SK-N-SH (cell line): ENCODE measurements around the gene ETHE1. TPM values are rescaled to one million over a fixed set of nuclear protein-coding genes. Genes with fewer than 3 reads are reported as not detected.

Source experiments
- CTCF ChIA-PET: fragments of 300-600, 350-600 bp; formaldehyde crosslinking; extraction: SDS; loops from one replicate; lab custom pipeline; 2021; lab: Yijun Ruan, JAX
- POLR2A ChIA-PET: fragments of 350-600 bp; sonication (Branson Sonifier 250); formaldehyde crosslinking; extraction: SDS; loops from one replicate; lab custom pipeline; 2020; ENCODE audit warnings: antibody characterized with exemption, inconsistent platforms; lab: Yijun Ruan, JAX
- DNase-seq: peaks from one replicate; pipeline ENCODE4 v3.0.0; 2012
- H2AFZ ChIP-seq: fragments of 200-600 bp; sonication (generic); 2 replicates; pipeline ENCODE4 v1.8.1; 2016; ENCODE audit warnings: antibody characterized with exemption, mild to moderate bottlenecking, low read depth
- H3F3A ChIP-seq: fragments of 200-600 bp; sonication (generic); replicated peaks from 2 replicates; pipeline ENCODE3; 2016; ENCODE audit warnings: antibody characterized with exemption, mild to moderate bottlenecking; ENCODE audit not compliant: insufficient read depth
- H3K27ac ChIP-seq, 2 experiments: fragments of 200-500 bp in 1 of 2; fragments of 200-600 bp in 1 of 2; sonication (Bioruptor generic) in 1 of 2; sonication (generic), shearing (Covaris generic) in 1 of 2; 2 replicates each; pipeline versions ENCODE4 v1.5.1 to v1.6.1; 2014 to 2016; ENCODE audit warnings: low read depth in 2 of 2, inconsistent platforms in 1 of 2, low read length in 1 of 2, mild to moderate bottlenecking in 1 of 2, mixed read lengths in 1 of 2
- H3K27me3 ChIP-seq: fragments of 200-600 bp; sonication (generic), shearing (Covaris generic); 2 replicates; pipeline ENCODE4 v1.6.1; 2016; ENCODE audit warnings: mixed run types; ENCODE audit not compliant: insufficient read depth
- H3K36me3 ChIP-seq, 2 experiments: fragments of 200-500 bp in 1 of 2; fragments of 200-600 bp in 1 of 2; sonication (Bioruptor generic) in 1 of 2; sonication (generic) in 1 of 2; replicated peaks in 1 of 2; 2 replicates each; pipeline versions ENCODE3 to v1.5.1; 2014 to 2016; ENCODE audit warnings: low read length in 1 of 2, mild to moderate bottlenecking in 1 of 2; ENCODE audit not compliant: insufficient read depth in 2 of 2, control insufficient read depth in 1 of 2
- H3K4me1 ChIP-seq, 2 experiments: fragments of 200-500 bp in 1 of 2; fragments of 200-600 bp in 1 of 2; sonication (Bioruptor generic) in 1 of 2; sonication (generic), shearing (Covaris generic) in 1 of 2; 2 replicates each; pipeline versions ENCODE4 v1.5.1 to v1.6.1; 2014 to 2016; ENCODE audit warnings: low read depth in 1 of 2, low read length in 1 of 2, mixed run types in 1 of 2; ENCODE audit not compliant: insufficient read depth in 2 of 2, control insufficient read depth in 1 of 2
- H3K4me2 ChIP-seq: fragments of 200-600 bp; sonication (generic), shearing (Covaris generic); 2 replicates; pipeline ENCODE4 v1.6.1; 2017; ENCODE audit warnings: mixed run types
- H3K4me3 ChIP-seq, 2 experiments: fragments of 200-500 bp in 1 of 2; fragments of 200-600 bp in 1 of 2; sonication (Bioruptor generic) in 1 of 2; sonication (generic), shearing (Covaris generic) in 1 of 2; 2 replicates each; pipeline versions ENCODE4 v1.5.1 to v1.8.1; 2014 to 2016; ENCODE audit warnings: low read depth in 2 of 2, inconsistent platforms in 1 of 2, low read length in 1 of 2, mild to moderate bottlenecking in 1 of 2, mixed read lengths in 1 of 2, moderate library complexity in 1 of 2
- H3K79me2 ChIP-seq: fragments of 200-600 bp; sonication (generic); 2 replicates; pipeline ENCODE4 v1.8.1; 2017; ENCODE audit warnings: mild to moderate bottlenecking; ENCODE audit not compliant: insufficient read depth
- H3K9ac ChIP-seq: fragments of 200-600 bp; sonication (generic); 2 replicates; pipeline ENCODE4 v1.6.1; 2017; ENCODE audit warnings: mixed run types
- H3K9me2 ChIP-seq: fragments of 200-600 bp; sonication (generic); 2 replicates; pipeline ENCODE4 v1.6.1; 2017; ENCODE audit warnings: mixed run types
- H3K9me3 ChIP-seq: fragments of 200-600 bp; sonication (generic); 2 replicates; pipeline ENCODE4 v1.6.1; 2017; ENCODE audit warnings: mixed run types, mild to moderate bottlenecking, moderate library complexity
- H4K20me1 ChIP-seq: fragments of 200-600 bp; sonication (generic); 2 replicates; pipeline ENCODE4 v1.6.1; 2017; ENCODE audit warnings: mild to moderate bottlenecking, mixed run types; ENCODE audit not compliant: insufficient read depth
- CHD2 ChIP-seq: fragments of 150-350 bp; IDR thresholded peaks from 2 replicates; pipeline ENCODE4 v1.6.1; 2018; ENCODE audit warnings: low read length; ENCODE audit not compliant: partially characterized antibody
- ELF1 ChIP-seq: IDR thresholded peaks from 2 replicates; pipeline ENCODE4 v1.4.0; 2012
- FOSL2 ChIP-seq: IDR thresholded peaks from 2 replicates; pipeline ENCODE4 v1.4.0; 2012; ENCODE audit warnings: low read depth, mild to moderate bottlenecking, moderate library complexity, borderline replicate concordance
- FOXJ3 ChIP-seq: sonication (generic); formaldehyde crosslinking; IDR thresholded peaks from 2 replicates; pipeline ENCODE4 v1.5.1; 2020; ENCODE audit warnings: mild to moderate bottlenecking, missing genetic modification reagents
- FOXM1 ChIP-seq: IDR thresholded peaks from 2 replicates; pipeline ENCODE4 v1.4.0; 2012; ENCODE audit warnings: low read depth, mild to moderate bottlenecking
- GABPA ChIP-seq: IDR thresholded peaks from 2 replicates; pipeline ENCODE4 v1.4.0; 2012; ENCODE audit warnings: low read depth, mild to moderate bottlenecking
- GATA2 ChIP-seq: sonication (generic); formaldehyde crosslinking; IDR thresholded peaks from 2 replicates; pipeline ENCODE4 v1.5.0; 2020; ENCODE audit warnings: mild to moderate bottlenecking, missing genetic modification reagents
- JUND ChIP-seq: IDR thresholded peaks from 2 replicates; pipeline ENCODE4 v1.4.0; 2012
- MAX ChIP-seq: IDR thresholded peaks from 2 replicates; pipeline ENCODE4 v1.4.0; 2012; ENCODE audit warnings: low read depth
- MEF2A ChIP-seq: IDR thresholded peaks from 2 replicates; pipeline ENCODE4 v1.4.0; 2012; ENCODE audit warnings: low read depth, borderline replicate concordance
- MXI1 ChIP-seq: IDR thresholded peaks from 2 replicates; pipeline ENCODE4 v1.6.1; 2012; ENCODE audit warnings: mild to moderate bottlenecking, low read depth, low read length, improper control_type of control experiment
- NFIC ChIP-seq: IDR thresholded peaks from 2 replicates; pipeline ENCODE4 v1.4.0; 2012; ENCODE audit warnings: borderline replicate concordance
- RCOR1 ChIP-seq: fragments of 150-350 bp; IDR thresholded peaks from 2 replicates; pipeline ENCODE4 v1.6.1; 2017; ENCODE audit warnings: antibody characterized with exemption, low read length
- SIN3A ChIP-seq: IDR thresholded peaks from 2 replicates; pipeline ENCODE4 v1.6.1; 2012; ENCODE audit warnings: low read depth, mild to moderate bottlenecking, low read length, moderate library complexity, borderline replicate concordance
- YY1 ChIP-seq: IDR thresholded peaks from 2 replicates; pipeline ENCODE4 v1.4.0; 2012; ENCODE audit warnings: low read depth, mild to moderate bottlenecking
- polyA plus RNA-seq, 3 experiments: library from polyadenylated mRNA; depleted of rRNA; stranded (reverse); fragments of >200 nt; gene quantifications; 2 replicates each; pipeline ENCODE4 v1.2.3, GENCODE V29; 2012
- TF ChIP-seq, protein P1 (sequence below): fragments of 150-350 bp; IDR thresholded peaks from 2 replicates; pipeline ENCODE4 v1.6.1; 2017; ENCODE audit warnings: antibody characterized with exemption, low read length, low read depth, borderline replicate concordance
- TF ChIP-seq, protein P2 (sequence below): IDR thresholded peaks from 2 replicates; pipeline ENCODE4; 2012
- TF ChIP-seq, protein P3 (sequence below): fragments of 150-350 bp; IDR thresholded peaks from 2 replicates; pipeline ENCODE4 v1.6.1; 2016; ENCODE audit warnings: mild to moderate bottlenecking, low read depth, low read length

Gene ETHE1
- polyA plus RNA-seq, 1 of the 3 experiments (the other 2 are of a cell fraction) = 86.2 TPM

- TF ChIP-seq MEF2A (no peak), JUND (no peak), ELF1 (no peak), RCOR1 (no peak), MAX (no peak), GATA2 (no peak)
- TF ChIP-seq, protein P1, sequence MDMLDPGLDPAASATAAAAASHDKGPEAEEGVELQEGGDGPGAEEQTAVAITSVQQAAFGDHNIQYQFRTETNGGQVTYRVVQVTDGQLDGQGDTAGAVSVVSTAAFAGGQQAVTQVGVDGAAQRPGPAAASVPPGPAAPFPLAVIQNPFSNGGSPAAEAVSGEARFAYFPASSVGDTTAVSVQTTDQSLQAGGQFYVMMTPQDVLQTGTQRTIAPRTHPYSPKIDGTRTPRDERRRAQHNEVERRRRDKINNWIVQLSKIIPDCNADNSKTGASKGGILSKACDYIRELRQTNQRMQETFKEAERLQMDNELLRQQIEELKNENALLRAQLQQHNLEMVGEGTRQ = no peak
- TF ChIP-seq, protein P2, sequence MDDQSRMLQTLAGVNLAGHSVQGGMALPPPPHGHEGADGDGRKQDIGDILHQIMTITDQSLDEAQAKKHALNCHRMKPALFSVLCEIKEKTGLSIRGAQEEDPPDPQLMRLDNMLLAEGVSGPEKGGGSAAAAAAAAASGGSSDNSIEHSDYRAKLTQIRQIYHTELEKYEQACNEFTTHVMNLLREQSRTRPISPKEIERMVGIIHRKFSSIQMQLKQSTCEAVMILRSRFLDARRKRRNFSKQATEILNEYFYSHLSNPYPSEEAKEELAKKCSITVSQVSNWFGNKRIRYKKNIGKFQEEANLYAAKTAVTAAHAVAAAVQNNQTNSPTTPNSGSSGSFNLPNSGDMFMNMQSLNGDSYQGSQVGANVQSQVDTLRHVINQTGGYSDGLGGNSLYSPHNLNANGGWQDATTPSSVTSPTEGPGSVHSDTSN = no peak
Measured at GRCh38 chr19:43540381-43540780, 13.4 kb upstream of the ETHE1 start (continued).

GRCh38 chr19:43538922-43539321, 11.9 kb upstream of the ETHE1 start:
- Histone ChIP-seq H3K4me2 (no peak overlapping the region), H3K4me3 (no peak overlapping the region), H3K27ac (no peak overlapping the region), H3K9me3 (no peaks in the 10 kb centered on the region), H4K20me1 (no peaks in the 10 kb centered on the region), H3K9me2 (no peaks in the 10 kb centered on the region), H3K9ac (no peak overlapping the region), H3K79me2 (no peaks in the 10 kb centered on the region)
- DNase-seq = no peak
- TF ChIP-seq FOSL2 = no peak
- TF ChIP-seq, protein P1 = no peak
- TF ChIP-seq SIN3A = no peak
- TF ChIP-seq MXI1 = no peak
- TF ChIP-seq RCOR1 = no peak
- TF ChIP-seq NFIC = no peak
- TF ChIP-seq YY1 = no peak
- no peak for TF ChIP-seq ELF1
- TF ChIP-seq GABPA = no peak
- no peak for TF ChIP-seq JUND
- TF ChIP-seq FOXM1 = no peak
- TF ChIP-seq, protein P3, sequence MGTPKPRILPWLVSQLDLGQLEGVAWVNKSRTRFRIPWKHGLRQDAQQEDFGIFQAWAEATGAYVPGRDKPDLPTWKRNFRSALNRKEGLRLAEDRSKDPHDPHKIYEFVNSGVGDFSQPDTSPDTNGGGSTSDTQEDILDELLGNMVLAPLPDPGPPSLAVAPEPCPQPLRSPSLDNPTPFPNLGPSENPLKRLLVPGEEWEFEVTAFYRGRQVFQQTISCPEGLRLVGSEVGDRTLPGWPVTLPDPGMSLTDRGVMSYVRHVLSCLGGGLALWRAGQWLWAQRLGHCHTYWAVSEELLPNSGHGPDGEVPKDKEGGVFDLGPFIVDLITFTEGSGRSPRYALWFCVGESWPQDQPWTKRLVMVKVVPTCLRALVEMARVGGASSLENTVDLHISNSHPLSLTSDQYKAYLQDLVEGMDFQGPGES = no peak
- TF ChIP-seq, protein P2 = no peak
- no peak for TF ChIP-seq FOXJ3 (CRISPR knock-in tag)
- TF ChIP-seq CHD2 = no peak
- TF ChIP-seq, all 33 proteins: peak for 0
- ChIA-PET CTCF (interaction anchor here (0.7 to 1.2 kb wide), 3 partner anchors 11 to 48 kb away, joined by 3 to 4 read pairs (median 3); no protein-coding TSS in a partner anchor), POLR2A (no interaction called here)
- no peaks in the 10 kb centered on the region for H3K27me3 ChIP-seq
- H2AFZ ChIP-seq = no peak overlapping the region
- H3K36me3 ChIP-seq = peaks cover 27 to 28% of the 10 kb centered on the region in 2 experiments
- peaks cover 0 to 5% of the 10 kb centered on the region in 2 experiments; a peak in 1 of 4 replicates for H3K4me1 ChIP-seq
- peaks cover 12% of the 10 kb centered on the region for H3F3A ChIP-seq
